Measurements from ENCODE around the gene TBC1D16.

Gene TBC1D16

GRCh38 chr17:80024206-80024972, 11.3 kb downstream of the TBC1D16 start:
- DNase-seq: no peak

- DNase-seq: no peak
Measured at GRCh38 chr17:80023481-80024205, 12.0 kb downstream of the TBC1D16 start.

GRCh38 chr17:80021600-80021999, 14.1 kb downstream of the TBC1D16 start:
- DNase-seq: no peak

DNA sequence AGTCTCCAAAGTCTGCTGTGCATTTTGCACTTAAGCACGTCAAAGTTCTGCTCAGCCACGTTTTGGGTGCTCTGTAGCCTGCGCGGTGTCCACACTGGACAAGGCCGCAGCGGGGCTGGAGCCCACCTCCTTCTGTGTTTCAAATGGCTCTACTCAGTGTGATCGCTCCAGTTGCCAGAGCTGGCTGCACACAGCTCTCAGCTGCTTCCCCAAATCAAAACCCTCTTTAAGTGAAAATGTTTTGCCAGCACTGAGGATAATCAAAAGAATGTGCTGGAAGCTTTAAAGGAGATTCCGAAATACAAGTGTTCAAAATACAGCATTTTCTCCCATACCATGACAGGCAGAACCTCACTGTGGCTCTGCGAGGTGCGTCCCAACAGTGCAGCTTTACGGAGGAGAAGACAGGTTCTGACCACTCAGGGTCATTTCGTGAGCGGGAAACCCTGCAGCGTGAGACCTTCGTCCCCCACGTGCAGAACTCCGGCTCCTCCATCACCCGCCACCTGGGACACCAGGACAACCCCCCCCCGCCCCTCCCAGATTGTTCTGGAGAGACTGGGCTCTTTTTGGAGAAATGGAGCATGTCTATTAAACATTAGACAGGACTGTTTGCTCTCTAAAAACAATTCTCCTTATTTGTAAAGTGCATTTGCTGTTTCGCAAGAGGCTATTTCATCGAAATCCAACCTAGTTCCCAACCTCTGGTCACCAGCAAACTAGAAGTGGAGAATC, 16.6 kb downstream of the TBC1D16 start:
- DNase-seq: no peak

DNA sequence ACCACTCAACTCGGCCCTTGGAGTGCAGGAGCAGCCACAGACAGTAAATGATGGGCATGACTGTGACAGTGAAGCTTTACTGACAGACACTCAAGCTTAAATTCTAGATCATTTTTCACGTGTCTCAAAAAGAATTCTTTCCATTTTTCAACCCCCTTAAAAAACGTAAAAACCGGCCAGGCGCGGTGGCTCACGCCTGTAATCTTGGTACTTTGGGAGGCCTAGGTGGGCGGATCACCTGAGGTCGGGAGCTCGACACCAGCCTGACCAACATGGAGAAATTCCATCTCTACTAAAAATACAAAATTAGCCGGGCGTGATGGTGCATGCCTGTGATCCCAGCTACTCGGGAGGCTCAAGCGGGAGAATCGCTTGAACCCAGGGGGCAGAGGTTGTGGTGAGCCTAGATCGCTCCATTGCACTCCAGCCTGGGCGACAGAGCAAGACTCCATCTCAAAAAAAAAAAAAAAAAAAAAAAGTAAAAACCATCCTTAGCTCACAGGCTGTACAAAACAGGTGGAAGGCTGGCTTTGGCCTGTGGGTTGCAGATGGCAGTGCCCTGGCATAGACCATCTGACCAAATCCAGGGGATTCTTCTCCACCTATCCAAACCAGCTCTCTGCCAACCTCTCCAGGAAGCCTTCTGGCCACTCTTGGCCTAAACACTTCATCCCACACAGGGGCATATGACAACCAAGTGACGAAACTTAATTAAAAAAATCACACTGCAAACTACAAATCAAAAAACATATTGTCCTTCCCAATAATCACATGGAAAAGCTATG, 18.3 kb downstream of the TBC1D16 start:
- no peak for DNase-seq

GRCh38 chr17:80012765-80013741, 22.6 kb downstream of the TBC1D16 start:
- no peak for DNase-seq

- DNase-seq: no peak
Measured at GRCh38 chr17:80011989-80012555, 23.6 kb downstream of the TBC1D16 start.

DNA sequence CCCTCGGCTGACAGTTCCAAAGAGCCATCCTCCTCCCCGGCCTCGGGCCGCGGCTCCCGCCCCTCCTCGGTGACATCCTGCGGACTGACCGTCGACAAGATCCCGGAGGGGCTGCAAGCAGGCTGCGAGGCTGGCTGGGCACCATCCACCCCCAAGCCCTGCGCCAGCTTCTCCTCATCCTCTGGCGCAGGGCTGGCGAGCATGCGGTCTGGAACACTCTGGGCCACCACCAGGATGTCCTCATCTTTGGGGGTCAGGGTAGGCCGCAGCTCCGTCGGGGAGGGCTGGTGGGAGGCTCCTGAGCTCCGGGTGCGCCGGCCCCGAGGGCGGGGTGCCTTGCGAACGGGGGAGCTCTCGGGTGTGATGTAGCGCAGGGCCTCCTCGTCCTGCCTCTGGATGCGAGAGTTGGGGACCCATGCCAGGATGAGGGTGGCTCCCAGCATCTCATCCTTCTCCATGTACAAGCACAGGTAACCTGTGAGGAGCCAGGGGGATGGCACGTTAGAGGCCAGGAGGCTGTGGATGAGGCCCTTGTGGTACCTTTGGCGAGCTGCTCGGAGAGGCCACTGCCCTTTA, 25.3 kb downstream of the TBC1D16 start:
- DNase-seq: no peak

GRCh38 chr17:80009391-80010282, 26.0 kb downstream of the TBC1D16 start:
- no peak for DNase-seq

GRCh38 chr17:80008848-80009247, 26.8 kb downstream of the TBC1D16 start:
- no peak for DNase-seq

DNA sequence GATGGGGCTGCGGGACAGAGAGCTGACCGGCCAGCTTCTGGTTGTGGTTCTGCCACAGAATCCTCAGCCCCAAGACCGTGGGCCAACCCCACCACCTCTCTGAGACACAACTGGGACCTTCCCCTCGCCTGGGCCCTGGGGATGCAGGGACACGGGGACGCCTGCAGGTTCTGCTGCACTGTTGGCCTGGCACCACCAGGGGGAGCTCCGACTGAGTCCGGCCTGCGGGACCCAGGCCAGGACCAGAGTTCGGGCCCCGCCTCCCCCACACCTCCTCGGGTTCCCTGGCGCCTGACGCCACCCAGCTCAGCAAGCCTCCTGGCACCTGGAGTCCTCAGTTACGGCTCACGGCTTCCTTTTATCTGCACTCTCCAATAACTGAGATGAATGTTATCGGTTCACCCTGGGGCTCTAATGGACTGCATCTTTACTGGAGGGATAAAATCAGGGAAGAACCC, 27.3 kb downstream of the TBC1D16 start:
- DNase-seq: peak; percentile 89

GRCh38 chr17:80007939-80008338, 27.7 kb downstream of the TBC1D16 start:
- no peak for DNase-seq

- DNase-seq: no peak
Measured at GRCh38 chr17:80006811-80007752, 28.6 kb downstream of the TBC1D16 start.

DNA sequence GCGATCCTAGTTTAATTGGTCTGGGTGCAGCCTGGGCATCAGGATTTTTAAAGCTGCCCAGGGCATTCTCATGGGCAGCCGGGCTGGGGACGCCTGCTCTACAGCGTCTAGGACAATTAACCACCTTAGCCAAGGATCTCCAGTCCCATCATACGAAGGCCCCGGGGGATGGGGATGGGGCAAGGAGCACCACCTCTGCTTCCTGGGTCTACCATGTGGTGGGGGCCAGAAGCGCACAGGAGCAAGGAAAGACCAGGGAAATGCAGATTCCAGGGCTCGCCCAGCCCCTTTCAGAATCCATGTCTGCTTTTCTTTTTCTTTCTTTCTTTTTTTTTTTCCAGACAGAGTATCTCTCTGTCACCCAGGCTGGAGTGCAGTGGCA, 29.3 kb downstream of the TBC1D16 start:
- no peak for DNase-seq

GRCh38 chr17:80005360-80006338, 30.0 kb downstream of the TBC1D16 start:
- peak; percentile 62 for DNase-seq

DNA sequence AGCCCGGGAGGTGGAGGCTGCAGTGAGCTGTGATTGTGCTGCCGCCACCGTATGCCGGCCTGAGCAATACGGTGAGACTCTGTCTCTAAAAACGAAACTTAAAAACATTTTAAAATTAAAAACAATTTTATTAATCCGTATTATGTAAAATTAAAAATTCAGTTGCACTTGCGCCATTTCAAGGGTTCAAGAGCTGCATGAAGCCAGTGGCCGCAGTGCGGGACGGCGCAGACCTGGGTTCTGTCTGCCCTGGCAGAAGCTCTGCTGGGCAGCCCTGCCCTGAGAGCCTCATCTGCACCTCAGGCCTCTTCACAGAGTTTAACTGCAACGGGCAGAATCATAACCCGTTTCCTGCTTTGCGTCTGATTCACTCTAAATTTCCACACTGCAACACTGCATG, 31.7 kb downstream of the TBC1D16 start:
- no peak for DNase-seq

Data from activated CD4-positive, alpha-beta T cell treated with anti-CD3 and anti-CD28 coated beads, Interleukin-2, Interleukin-6, amounts not matched to agents 100 ng/mL and 50 ng/mL, durations not matched to agents 16 hours and 8 hours (primary cell).